SH-SY5Y (cell line): ENCODE results near the gene TUBB4B.

Experiments used
- GATA2 ChIP-seq: IDR thresholded peaks from 2 replicates; pipeline ENCODE4 v1.6.1; 2011; ENCODE audit warnings: mild to moderate bottlenecking, low read depth, low read length
- GATA3 ChIP-seq: IDR thresholded peaks from 2 replicates; pipeline ENCODE4 v1.6.1; 2011; ENCODE audit warnings: low read depth, mild to moderate bottlenecking, low read length, moderate library complexity

DNA sequence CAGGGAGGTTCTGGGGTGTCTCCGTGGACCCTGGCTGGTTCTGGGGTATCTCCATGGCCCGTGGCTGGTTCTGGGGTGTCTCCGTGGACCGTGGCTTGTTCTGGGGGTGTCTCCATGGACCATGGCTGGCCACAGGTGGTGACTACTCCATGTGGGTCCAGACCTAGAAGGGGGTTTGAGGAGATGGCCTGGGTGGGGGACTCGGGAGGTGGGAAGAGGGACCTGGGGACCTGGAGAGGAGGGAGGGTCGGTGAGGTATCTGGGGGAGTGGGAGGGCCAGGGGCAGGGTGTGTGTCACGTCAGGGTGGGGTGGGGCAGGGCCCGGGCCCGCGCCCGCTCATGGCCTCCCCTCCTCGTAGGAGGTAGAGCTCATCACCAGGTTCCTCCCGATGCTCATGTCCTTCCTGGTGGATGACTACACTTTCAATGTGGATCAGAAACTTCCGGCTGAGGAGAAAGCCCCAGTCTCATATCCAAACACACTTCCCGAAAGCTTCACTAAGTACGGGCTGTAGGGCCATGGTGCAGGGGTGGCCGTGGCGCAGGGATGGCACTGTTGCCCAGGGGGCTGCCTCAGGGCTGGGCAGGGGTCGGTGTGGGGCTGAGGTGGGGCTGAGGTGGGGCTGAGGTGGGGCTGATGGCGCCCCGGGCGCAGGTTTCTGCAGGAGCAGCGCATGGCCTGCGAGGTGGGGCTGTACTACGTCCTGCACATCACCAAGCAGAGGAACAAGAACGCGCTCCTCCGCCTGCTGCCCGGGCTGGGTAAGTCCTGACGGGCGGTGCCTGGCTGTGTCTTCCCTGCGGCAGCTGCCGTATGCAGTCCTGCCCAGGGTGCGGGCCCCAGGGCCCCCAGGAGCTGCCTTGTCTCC is 25.7 kb downstream of the TUBB4B start:
- no peak for TF ChIP-seq GATA3
- no peak for TF ChIP-seq GATA2
